GM19043 (cell line): ENCODE data around the gene HSD3B7.
"Not testable (repeated sequence)": the region's sequence is repeated elsewhere in the genome, so short reads cannot be mapped to it uniquely, and the experiment has no call there.

Experiments used
- ATAC-seq: cut with Tn5 transposase; IDR thresholded peaks from one replicate; pipeline ENCODE4 v1.9.1; 2021; ENCODE audit warnings: low read depth; ENCODE audit not compliant: unreplicated experiment

Gene HSD3B7

DNA sequence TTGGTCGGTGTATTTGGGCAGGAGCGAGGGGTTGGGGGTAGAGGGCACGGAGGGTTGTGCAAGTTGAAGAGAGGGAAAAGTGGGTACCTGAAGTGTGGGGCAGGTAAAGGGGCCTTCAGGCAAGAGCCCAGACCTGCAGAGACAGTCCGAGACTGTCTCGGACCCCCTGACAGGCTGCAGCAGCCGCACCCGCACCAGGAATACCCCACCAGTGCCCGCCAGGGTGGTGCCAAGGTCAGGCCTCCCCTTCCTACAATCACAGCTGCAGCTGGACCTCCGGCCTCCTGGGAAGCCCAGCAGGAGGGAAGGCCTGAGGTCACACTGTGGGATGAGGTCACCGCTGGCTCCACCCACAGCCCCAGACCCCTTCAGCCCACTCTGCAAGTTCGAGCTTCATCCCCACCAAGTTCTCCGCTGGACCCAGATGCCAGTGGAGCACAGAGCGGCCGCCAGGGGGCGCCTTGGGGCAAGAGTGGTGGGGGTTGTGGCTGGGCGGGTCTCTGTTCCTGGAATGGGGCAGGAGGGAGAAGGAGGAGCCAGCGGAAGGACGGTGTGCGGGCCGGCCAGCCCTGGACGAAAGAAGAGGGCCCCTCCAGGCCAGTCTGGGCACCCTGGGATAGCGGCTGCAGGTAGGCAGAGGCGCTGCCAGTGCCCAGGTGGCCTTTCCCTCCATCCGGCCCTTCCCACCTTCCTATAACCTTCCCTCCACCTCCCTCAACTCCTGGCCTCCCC lies at the start of gene HSD3B7:
Gene HSD3B7, plus strand, starts transcription at position 539 of the 732 bp plus-strand sequence. CDS start 452 bp downstream, outside the sequence.
- ATAC-seq, result no peak

DNA sequence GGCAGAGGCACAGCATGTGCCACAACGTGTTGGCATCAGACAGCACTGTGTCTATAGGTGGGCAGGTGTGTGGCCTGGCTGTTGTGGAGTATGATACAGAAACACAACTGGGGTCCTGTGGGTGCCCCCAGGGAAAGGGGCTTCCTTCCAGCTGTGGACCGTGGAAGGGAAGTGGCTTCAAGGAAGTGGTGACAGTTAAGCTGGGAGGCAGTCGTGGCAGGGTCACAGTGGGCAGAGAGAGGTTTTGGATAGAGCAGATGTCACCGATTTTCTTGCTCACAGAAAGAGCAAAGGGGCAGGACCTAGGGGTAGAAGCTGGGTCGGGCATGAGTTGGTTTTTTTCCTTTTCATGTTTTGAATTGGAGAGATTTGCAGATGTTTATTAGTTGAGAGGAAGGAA lies 47.3 kb upstream of the HSD3B7 start:
- no peak for ATAC-seq

DNA sequence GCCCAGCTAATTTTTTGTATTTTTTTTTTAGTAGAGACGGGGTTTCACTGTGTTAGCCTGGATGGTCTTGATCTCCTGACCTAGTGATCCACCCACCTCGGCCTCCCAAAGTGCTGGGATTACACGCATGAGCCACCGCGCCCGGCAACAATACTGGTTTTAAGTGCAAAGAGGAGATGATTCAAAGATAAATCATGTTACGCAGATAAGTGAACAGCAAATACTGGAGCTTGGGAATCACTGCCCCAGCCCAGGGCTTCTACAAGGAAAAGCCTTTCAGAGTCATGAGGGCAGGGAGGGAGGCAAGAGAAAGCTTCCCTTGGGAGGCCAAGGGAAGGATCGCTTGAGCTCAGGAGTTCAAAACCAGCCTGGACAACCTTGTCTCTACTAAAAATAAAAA lies 45.4 kb upstream of the HSD3B7 start:
- ATAC-seq, result not testable (repeated sequence)

DNA sequence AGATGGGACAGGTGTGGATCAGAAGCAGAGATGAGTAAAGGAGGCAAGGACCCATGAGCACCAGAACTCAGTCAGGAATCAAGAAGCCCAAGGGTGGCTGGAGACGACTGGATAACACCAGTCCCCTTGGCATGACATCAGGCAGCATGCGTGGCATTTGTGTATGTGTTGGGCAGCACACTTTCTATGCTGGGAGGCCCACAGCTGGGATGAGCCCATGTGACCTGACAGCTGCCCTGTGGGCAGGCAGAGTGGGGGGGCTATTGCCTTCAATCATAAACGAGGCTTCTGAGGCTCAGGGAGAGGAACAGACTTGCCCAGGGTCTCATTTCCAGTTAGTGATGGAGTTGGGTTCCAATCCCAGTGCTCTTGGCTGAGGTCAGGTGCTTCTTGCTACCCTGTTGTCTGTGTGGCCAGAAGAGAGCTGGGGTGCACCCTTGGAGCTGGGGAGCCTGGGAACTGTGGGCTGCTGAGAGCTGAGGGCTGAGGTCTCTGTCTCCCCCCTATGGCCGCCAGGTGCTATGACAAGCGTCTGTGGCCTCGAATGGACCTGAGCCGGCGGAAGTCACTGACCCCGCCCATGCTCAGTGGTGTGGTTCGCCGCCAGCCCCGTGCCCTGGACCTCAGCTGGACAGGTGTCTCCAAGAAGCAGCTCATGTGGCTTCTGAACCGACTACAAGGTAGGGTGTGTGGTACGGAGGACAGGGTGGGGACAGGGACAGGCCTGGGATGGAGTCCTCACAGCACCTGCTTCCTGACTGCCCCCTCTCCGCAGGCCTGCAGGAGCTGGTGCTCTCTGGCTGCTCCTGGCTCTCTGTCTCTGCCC lies 43.2 kb upstream of the HSD3B7 start:
- ATAC-seq, result peak; percentile 87

DNA sequence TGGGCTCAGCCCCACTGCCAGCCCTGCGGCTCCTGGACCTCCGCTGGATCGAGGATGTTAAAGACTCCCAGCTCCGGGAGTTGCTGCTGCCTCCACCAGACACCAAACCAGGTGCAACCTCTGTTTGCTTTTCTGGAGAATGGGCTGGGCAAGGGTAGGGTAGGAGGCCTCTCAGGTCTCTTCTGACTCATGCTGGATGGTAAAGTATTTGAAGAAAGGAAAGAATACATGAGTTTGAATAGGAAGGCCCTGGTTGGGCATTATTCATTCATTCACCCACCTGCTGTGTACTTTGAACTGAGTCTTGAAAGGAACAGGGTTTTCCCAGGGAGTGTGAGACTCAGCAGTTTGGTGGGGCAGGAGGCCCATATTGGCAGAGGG lies 42.6 kb upstream of the HSD3B7 start:
- no peak for ATAC-seq

DNA sequence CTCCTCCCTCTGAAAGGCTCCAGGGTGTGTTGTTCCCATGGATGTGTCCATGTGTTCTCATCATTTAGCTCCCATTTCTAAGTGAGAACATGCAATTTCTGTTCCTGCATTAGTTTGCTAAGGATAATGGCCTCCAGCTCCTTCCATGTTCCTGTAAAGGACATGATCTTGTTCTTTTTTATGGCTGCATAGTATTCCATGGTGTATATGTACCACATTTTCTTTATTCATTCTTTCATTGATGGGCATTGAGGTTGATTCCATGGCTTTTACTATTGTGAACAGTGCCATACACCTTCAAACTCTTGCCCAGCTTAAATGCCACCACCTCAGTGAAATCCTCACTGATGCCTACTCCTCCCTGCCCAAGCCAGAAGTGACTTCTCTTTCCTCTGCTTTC lies 40.7 kb upstream of the HSD3B7 start:
- ATAC-seq, result no peak

DNA sequence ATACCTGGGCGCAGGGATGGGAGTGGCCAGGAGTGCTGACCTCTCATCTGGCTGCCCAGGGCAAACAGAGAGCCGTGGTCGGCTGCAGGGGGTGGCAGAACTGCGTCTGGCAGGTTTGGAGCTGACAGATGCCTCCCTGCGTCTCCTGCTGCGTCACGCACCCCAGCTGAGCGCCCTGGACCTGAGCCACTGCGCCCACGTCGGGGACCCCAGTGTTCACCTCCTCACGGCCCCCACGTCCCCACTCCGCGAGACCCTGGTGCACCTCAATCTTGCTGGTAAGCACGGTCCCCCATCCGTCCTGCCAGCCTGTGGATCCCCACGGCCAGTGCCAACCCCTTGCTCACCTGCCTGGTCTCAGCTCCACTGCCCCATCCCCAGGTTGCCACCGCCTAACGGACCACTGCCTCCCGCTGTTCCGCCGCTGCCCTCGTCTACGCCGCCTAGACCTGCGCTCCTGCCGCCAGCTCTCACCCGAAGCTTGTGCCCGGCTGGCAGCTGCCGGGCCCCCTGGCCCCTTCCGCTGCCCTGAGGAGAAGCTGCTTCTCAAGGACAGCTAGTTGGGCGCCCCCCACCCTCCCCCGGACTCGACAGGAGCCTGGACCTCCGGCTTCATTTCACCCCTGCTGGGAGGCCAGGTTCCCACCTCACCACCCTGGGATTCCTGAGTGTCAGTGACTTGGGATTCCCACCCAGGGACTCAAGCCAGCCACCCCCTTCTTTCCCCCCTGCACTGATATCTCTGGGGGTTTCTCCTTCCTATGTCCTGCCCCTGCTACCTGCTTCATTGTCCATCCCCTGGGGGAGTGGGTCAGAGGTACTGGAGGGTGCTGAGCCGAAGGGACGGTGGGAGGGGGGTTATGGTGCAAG lies 38.1 kb upstream of the HSD3B7 start:
- ATAC-seq, result no peak

DNA sequence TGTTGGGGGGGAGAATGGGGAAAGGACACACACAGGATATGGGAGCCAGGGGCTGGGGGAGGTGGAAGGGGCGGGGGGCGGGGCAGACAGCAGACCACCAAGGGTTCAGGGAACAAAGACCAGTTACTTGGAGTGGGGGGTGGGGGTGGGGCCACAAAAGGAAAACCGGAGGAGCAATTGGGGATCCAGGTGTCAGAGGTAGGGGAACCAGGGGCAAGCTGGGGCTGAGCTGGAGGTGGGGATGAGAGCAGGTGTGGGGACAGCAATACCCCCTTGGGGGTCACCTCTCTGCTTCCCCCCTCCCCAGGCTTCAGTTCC lies 37.5 kb upstream of the HSD3B7 start:
- no peak for ATAC-seq

DNA sequence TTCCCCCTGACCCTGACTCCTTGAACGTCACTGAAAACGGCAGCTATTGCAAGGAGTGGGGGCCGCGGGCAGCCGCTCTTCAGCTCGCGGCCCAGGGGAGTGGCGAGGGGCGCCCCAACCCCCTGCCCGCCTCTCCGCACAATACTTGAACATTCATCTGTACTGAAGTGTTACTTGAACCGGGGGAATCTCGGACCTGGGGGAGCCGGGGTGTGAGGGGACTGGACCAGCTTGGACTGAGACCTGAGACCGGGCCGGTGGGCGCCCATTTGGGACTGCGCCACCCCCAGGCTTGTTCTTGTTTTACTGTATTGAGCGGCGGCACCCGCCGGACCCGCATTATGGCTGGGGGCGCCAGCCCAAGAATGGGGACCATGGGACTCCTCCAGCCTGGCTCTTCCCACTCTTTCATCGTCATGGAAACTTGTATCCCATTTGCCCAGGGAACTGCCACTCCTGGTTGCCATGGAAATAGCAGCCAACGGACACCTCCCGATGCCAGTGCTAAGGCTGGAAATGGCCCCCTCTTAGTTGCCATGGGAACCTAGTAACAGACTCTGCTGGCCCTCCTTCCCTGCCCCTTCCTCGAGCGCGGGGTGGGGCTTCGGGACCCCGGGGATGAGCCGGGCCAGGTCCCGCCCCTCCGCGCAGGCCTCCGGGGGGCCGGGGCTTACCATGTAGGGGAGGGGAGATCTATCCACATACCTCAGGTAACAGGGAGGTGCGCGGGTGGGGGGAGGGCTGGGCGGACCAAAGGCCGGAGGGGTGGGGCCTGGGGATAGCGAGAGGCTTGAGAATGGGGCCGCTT lies 36.9 kb upstream of the HSD3B7 start:
- ATAC-seq, result no peak

DNA sequence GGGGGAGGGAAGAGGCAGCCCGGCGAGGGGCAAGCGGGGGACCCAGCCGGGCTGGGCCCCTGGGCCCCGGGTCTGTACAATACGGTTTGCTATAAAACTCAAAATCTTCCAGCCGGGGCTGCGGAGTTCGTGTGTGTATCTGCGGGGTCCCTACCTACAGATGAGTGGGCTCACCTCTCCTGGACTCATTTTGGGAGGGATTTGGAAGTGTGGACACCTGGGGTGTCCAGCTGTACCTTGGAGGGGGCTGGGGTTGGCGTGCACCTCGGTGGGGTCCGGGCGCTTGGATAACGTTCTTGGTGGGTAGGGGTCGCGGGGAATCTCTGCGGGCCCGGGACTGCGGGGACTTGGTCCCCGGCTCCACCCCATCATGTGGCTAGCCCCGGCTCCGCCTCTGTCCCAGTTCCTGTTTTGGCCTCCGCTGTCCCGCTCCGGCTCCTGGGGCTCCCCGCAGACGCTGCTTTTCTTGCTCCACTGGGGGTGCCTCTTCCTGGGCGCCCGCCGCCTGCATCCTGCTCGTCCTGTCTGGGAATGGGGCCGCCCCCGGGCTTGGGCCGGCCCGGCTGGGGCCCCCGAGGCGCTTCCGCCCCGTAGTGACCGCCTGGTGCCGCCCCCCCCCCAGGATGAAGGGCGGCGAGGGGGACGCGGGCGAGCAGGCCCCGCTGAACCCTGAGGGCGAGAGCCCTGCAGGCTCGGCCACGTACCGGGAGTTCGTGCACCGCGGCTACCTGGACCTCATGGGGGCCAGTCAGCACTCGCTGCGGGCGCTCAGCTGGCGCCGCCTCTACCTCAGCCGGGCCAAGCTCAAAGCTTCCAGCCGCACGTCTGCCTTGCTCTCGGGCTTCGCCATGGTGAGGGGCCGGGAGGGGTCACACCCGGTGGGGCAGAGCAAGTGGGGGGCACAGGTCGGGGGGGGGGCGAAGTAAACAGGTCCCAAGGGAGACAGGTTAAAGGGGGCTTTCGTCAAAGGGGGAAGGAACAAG lies 36.0 kb upstream of the HSD3B7 start, which contains the start of gene ORAI3:
Gene ORAI3, plus strand, starts transcription at position 402 of the 983 bp plus-strand sequence. Its CDS starts 222 bp downstream, at position 624.
- peak; percentile 55 for ATAC-seq

DNA sequence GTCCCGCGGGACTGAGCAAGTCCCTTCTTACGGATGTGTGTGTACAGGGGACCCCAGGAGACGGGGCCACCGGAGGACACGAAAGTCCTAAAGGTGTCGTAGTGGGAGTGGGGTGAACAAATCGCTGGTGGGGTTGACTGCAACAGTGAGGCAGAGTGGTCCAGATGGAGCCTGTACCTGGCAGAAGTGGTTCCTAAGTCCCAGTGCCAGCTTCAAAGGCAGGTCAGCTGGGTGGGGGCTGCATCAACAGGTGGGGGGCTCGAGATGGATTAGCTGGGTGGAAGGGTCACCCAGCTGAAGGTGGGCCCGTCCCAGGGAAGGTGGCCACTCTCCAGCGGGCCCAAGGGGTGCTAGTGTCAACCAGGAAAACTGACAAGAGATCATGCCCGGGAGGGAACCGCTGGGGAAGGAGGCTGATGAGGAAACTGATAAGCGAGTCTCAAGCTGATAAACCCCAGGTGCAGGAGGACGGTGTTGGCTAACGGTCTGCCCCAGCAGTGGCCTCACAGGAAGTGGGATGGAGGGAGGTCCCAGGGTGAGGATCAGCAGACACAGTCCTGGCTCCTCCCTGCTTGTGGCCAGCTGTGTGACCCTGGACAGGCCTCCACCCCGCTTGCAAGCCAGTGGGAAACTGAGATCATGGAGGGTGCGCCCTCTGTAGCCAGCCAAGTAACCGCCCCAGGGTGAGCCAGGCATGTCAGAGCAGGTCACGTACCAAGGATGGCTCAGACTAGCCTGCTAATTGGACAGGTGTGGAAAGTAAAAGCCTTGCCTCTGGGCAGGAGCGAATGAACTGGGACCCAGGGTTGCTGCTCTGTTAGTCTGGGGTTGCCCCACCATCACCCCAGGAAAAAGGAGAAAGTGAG lies 35.1 kb upstream of the HSD3B7 start:
- ATAC-seq, result peak; percentile 48

DNA sequence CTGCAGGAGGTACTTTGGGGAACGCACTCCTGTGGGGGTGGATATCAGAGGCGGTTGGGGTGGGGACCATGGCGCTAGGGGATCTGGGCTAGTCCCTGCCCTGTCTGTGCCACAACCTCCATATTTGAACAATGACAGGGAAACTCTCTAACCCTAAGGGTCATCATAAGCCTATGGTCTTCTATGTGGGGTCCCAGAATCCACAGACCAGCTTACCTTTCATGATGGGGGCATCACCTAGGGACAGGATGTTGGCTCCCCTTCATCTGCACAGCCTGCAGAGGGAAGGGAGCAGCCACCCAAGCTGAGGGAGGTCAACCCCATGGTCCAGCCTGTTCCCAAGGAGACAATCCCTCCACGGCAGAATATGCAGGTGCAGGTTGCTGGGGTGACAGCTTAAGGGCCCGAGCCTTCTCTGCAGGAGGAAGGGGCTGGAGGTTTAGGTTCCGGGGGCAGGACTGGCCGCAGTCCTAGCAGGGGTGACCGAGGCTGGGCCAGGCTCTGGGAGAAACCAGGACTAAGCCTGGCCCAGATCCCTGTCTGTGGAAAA lies 34.4 kb upstream of the HSD3B7 start:
- no peak for ATAC-seq

DNA sequence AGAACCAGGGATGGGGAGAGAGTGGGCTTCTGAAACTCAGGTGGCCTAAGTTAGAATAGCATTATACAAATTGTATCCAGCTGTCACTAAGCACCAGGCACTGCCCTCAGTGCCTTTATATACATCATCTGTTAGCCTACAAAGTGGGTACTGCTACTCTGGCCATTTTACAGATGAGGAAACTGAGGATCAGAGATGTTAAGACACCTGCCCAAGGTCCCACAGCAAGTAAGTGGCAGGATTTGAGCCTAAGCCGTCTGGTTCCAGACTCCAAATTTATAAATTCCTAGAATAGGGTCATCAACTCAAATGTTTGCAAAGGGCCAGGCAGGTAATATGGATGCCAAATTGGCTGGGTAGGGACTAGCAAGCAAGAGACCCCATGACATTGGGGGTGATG lies 33.8 kb upstream of the HSD3B7 start:
- ATAC-seq, result no peak

DNA sequence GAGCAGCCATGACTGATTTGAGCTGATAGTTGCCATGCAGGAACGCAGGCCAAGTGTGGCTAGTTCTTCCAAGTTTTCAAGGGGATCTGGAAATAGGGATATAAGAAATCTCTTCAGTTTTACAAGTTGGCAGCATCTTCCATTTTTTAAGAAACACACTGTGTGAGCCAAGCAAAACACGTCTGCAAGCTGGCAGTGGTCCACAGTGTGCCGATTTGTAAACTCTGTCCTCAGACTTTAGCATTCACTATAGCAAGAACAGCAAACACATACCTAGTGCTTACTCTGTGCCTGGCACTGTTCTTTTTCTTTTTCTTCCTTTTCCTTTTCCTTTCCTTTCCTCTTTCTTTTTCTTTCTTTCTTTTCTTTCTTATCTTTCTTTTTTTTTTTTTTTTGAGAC lies 33.3 kb upstream of the HSD3B7 start:
- no peak for ATAC-seq

DNA sequence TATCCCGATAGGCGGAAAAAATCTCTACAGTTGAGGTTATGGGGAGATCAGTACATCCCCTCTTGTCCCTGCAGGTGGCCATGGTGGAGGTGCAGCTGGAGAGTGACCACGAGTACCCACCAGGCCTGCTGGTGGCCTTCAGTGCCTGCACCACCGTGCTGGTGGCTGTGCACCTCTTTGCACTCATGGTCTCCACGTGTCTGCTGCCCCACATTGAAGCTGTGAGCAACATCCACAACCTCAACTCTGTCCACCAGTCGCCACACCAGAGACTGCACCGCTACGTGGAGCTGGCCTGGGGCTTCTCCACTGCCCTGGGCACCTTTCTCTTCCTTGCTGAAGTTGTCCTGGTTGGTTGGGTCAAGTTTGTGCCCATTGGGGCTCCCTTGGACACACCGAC lies 31.9 kb upstream of the HSD3B7 start:
- no peak for ATAC-seq

DNA sequence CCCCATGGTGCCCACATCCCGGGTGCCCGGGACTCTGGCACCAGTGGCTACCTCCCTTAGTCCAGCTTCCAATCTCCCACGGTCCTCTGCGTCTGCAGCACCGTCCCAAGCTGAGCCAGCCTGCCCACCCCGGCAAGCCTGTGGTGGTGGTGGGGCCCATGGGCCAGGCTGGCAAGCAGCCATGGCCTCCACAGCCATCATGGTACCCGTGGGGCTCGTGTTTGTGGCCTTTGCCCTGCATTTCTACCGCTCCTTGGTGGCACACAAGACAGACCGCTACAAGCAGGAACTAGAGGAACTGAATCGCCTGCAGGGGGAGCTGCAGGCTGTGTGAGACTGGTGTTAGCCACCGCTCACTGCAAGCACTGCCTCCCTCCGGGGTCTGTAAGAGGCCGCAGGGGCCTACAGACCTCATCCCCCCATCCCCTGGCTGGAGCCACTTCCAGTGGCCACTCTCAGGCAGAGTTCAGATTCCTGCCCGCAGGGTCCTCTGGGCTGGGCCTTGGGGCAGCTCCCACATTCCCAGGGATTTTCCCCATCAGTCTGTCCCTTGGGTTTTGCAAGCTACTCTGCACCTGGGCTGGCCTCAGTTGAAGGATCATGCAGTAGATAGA lies 31.4 kb upstream of the HSD3B7 start:
- ATAC-seq, result no peak

DNA sequence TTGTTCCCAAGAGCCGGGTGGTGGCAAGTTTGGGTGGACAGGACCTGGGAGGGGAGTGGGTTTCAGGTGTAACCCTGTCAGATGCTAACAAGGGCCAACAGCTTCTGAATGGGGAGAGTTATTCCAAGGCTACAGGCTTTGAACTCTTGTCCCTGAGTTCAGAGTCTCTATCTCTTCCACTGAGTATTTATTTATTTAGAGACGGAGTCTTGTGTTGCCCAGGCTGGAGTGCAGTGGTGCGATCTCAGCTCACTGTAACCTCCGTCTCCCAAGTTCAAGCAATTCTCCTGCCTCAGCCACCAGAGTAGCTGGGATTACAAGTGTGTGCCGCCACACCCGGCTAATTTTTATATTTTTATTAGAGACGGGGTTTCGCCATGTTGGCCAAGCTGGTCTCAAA lies 30.0 kb upstream of the HSD3B7 start:
- ATAC-seq, result no peak
